NT2/D1 (cell line): ENCODE measurements around the gene RHBDD1.

ENCODE experiments used
- SUZ12 ChIP-seq: IDR thresholded peaks from 2 replicates; pipeline ENCODE4 v1.6.1; 2011; ENCODE audit not compliant: insufficient read length, insufficient read depth; ENCODE audit errors: extremely low read depth
- YY1 ChIP-seq: IDR thresholded peaks from 2 replicates; pipeline ENCODE4 v1.6.1; 2011; ENCODE audit not compliant: insufficient read length, insufficient read depth
- ZNF274 ChIP-seq: IDR thresholded peaks from 2 replicates; pipeline ENCODE4 v1.6.1; 2011; ENCODE audit warnings: mild to moderate bottlenecking, low read depth, low read length

DNA sequence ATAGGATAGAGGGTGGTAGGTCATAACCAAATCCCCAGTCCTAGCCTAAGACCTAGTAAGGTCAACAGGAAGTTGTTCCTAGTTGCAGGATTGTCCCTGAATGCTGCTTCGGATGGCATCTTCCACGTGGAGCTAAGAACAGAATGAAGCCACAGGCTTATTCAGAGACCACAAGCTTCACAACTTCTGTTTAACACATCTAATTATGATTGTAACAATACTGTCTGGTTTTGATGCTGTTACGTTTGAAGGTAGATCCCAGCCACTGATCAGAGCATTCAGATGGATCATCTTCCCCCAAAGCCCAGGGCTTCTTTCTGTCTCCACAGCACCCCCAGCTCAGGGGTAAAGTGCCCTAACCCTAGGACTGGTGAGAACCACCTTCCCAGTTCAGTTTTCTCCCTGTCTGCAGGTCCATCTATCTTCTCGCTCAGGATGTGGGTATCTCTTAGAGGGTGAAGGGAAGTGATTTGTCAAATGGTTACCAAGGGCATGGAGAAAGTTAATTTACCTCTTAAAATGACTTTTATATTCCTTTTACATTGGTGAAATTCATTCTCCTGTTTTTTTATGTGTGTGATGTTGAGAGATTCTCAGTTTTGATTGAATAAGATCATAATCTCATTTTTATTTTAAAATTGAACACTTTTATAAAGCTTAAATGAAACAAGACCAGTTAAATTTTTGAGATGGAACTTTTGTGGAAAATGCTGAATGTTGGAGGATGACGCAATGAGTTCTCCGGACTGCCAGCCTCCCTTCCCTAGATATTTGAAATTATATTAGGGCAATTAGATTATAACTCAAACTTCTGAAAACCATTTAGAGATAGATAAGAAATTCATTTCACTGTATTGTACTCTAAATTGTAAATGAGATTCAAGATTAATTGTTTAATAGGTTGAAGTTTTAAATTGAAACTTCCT lies 66.5 kb downstream of the RHBDD1 start:
- TF ChIP-seq SUZ12 (no peak), YY1 (no peak), ZNF274 (no peak)
